Choroid plexus epithelial cell (primary cell): Measurements from ENCODE around the gene IGDCC3.
A peak's percentile ranks its signal among the peaks of the same experiment; 100 is the strongest.

Experiments
- DNase-seq: peaks from one replicate; pipeline ENCODE4 v3.0.0-alpha.2; 2010; ENCODE audit warnings: low read depth
- H3K4me3 ChIP-seq: 2 replicates; pipeline ENCODE4 v1.5.1; 2011; ENCODE audit warnings: low read depth, mild to moderate bottlenecking, control low read depth, low read length, moderate library complexity
- CTCF ChIP-seq: conservative IDR thresholded peaks from 2 replicates; pipeline ENCODE4 v1.5.1; 2011; ENCODE audit warnings: low read depth, mild to moderate bottlenecking, control low read depth, inconsistent platforms, low read length, moderate library complexity

IGDCC3 gene

GRCh38 chr15:65305150-65305758 is 72.5 kb downstream of the IGDCC3 start:
- DNase-seq, result no peak
- no peak overlapping the region for H3K4me3 ChIP-seq
- TF ChIP-seq CTCF, result no peak

- peak; percentile 97 for DNase-seq
- peak within 1 kb of the TSS; percentile 61 for H3K4me3 ChIP-seq
- peak; percentile 91 for TF ChIP-seq CTCF
Measured at GRCh38 chr15:65304381-65305149, 73.2 kb downstream of the IGDCC3 start, which contains the start of gene RNU5B-1. RNU5B-1 (plus strand) TSS chr15:65304677.

GRCh38 chr15:65303687-65304380 is 74.0 kb downstream of the IGDCC3 start:
- no peak for TF ChIP-seq CTCF
- peak; percentile 71 for DNase-seq
- peak overlapping the region; percentile 61 for H3K4me3 ChIP-seq

GRCh38 chr15:65302061-65302460 is 75.7 kb downstream of the IGDCC3 start:
- no peak overlapping the region for H3K4me3 ChIP-seq
- DNase-seq, result no peak
- TF ChIP-seq CTCF, result no peak

GRCh38 chr15:65300924-65301441 is 76.8 kb downstream of the IGDCC3 start:
- no peak for TF ChIP-seq CTCF
- DNase-seq, result no peak
- H3K4me3 ChIP-seq, result no peak overlapping the region

- no peak overlapping the region for H3K4me3 ChIP-seq
- TF ChIP-seq CTCF, result no peak
- DNase-seq, result no peak
Measured at GRCh38 chr15:65298731-65299130, 79.1 kb downstream of the IGDCC3 start.
